ENCODE data around the gene FBXO44. TPM values are rescaled to one million over a fixed set of nuclear protein-coding genes. Genes with fewer than 3 reads are reported as not detected.

FBXO44 gene
- total RNA-seq, 1 experiment from 2014 or later: 70.8 TPM

- no peaks in the 10 kb centered on the region for H3K9me3 ChIP-seq (ENCODE audit: control insufficient read depth, insufficient read depth, low read depth, low read length)
- ATAC-seq (no peak), DNase-seq (ENCODE audit: low read depth, low spot score) (no peak)
- ChIA-PET CTCF (interaction anchor here (0.7 kb wide), 1 partner anchor 357 kb away, joined by 3 read pairs; no protein-coding TSS in a partner anchor), POLR2A (no interaction called here)
- no peak overlapping the region for H3K27ac ChIP-seq (ENCODE audit: low read length)
- no peak overlapping the region for H3K4me3 ChIP-seq (ENCODE audit: low read depth in 2 of 2, low read length in 2 of 2)
- in situ Hi-C loops (cut with HindIII; ENCODE audit: low pct_unique_long_range_greater_than_20kb, low sequenced_read_pairs): no loop called here
- no peak for TF ChIP-seq CTCF (IDR thresholded peaks at IDR 0.05)
- TF ChIP-seq, protein P1, sequence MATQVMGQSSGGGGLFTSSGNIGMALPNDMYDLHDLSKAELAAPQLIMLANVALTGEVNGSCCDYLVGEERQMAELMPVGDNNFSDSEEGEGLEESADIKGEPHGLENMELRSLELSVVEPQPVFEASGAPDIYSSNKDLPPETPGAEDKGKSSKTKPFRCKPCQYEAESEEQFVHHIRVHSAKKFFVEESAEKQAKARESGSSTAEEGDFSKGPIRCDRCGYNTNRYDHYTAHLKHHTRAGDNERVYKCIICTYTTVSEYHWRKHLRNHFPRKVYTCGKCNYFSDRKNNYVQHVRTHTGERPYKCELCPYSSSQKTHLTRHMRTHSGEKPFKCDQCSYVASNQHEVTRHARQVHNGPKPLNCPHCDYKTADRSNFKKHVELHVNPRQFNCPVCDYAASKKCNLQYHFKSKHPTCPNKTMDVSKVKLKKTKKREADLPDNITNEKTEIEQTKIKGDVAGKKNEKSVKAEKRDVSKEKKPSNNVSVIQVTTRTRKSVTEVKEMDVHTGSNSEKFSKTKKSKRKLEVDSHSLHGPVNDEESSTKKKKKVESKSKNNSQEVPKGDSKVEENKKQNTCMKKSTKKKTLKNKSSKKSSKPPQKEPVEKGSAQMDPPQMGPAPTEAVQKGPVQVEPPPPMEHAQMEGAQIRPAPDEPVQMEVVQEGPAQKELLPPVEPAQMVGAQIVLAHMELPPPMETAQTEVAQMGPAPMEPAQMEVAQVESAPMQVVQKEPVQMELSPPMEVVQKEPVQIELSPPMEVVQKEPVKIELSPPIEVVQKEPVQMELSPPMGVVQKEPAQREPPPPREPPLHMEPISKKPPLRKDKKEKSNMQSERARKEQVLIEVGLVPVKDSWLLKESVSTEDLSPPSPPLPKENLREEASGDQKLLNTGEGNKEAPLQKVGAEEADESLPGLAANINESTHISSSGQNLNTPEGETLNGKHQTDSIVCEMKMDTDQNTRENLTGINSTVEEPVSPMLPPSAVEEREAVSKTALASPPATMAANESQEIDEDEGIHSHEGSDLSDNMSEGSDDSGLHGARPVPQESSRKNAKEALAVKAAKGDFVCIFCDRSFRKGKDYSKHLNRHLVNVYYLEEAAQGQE (IDR thresholded peaks at IDR 0.05; ENCODE audit: insufficient read depth in 1 of 2, low read depth in 2 of 2, low read length in 1 of 2): no peak
- no peak for TF ChIP-seq TCF7L2 (IDR thresholded peaks at IDR 0.05; ENCODE audit: low read depth, low read length)
- no peak for TF ChIP-seq POLR2AphosphoS5 (IDR thresholded peaks at IDR 0.05; ENCODE audit: low read depth, low read length)
- TF ChIP-seq SIN3A (IDR thresholded peaks at IDR 0.05; ENCODE audit: borderline replicate concordance, insufficient read depth, low read depth, low read length): no peak
- H3K4me1 ChIP-seq (ENCODE audit: control insufficient read depth, insufficient read depth, low read length): no peaks in the 10 kb centered on the region
- intact Hi-C loops (cut with micrococcal nuclease; ENCODE audit: unreplicated experiment): no loop called here
- no peaks in the 10 kb centered on the region for H3K27me3 ChIP-seq (ENCODE audit: control insufficient read depth, insufficient read depth, low read length)
- no TSS peak for BruUV-seq (replicated peaks)
- H3K36me3 ChIP-seq (ENCODE audit: control insufficient read depth, insufficient read depth, low read length): no peaks in the 10 kb centered on the region
These were observed 46.2 kb downstream of the FBXO44 start for GRCh38 chr1:11700601-11701467.

DNA sequence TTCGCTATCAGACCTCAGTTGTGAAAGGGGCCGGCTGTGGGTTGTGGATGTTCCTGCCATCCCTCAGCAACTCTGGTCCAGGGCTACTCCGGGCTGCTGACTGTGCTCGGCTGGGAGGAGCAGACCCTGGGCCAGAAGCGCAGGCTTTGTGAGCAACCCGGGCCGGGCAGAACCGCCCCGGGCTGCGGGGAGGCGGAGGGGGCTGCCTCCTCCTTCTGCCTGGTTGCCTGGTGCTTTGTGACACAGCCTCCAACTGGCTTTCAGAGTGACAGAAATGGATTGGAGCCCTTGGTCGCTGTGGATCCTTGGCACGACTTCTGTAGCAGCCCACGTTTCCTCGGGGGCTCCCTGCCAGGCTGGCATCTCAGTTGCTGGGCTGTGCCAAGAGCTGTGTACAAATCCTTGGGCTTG, 46.9 kb downstream of the FBXO44 start:
- Histone ChIP-seq H3K27ac (ENCODE audit: low read length) (no peak overlapping the region), H3K4me1 (ENCODE audit: control insufficient read depth, insufficient read depth, low read length) (no peaks in the 10 kb centered on the region), H3K4me3 (ENCODE audit: low read depth in 2 of 2, low read length in 2 of 2) (no peak overlapping the region), H3K36me3 (ENCODE audit: control insufficient read depth, insufficient read depth, low read length) (no peaks in the 10 kb centered on the region), H3K27me3 (ENCODE audit: control insufficient read depth, insufficient read depth, low read length) (no peaks in the 10 kb centered on the region), H3K9me3 (ENCODE audit: control insufficient read depth, insufficient read depth, low read depth, low read length) (no peaks in the 10 kb centered on the region)
- CTCF ChIA-PET: no interaction called here
- ATAC-seq (no peak), DNase-seq (ENCODE audit: low read depth, low spot score) (no peak)
- no peak for TF ChIP-seq SIN3A (IDR thresholded peaks at IDR 0.05; ENCODE audit: borderline replicate concordance, insufficient read depth, low read depth, low read length)
- TF ChIP-seq CTCF (IDR thresholded peaks at IDR 0.05): no peak
- no peak for TF ChIP-seq POLR2AphosphoS5 (IDR thresholded peaks at IDR 0.05; ENCODE audit: low read depth, low read length)
- TF ChIP-seq TCF7L2 (IDR thresholded peaks at IDR 0.05; ENCODE audit: low read depth, low read length): no peak
- TF ChIP-seq, protein P1 (IDR thresholded peaks at IDR 0.05; ENCODE audit: insufficient read depth in 1 of 2, low read depth in 2 of 2, low read length in 1 of 2): no peak
- POLR2A ChIA-PET: no interaction called here
- in situ Hi-C loops (cut with HindIII; ENCODE audit: low pct_unique_long_range_greater_than_20kb, low sequenced_read_pairs) (no loop called here), intact Hi-C loops (cut with micrococcal nuclease; ENCODE audit: unreplicated experiment) (no loop called here)
- no TSS peak for BruUV-seq (replicated peaks)

Data from Panc1 (cell line).